Activated CD8-positive, alpha-beta T cell treated with anti-CD3 and anti-CD28 coated beads, Interleukin-2, amount 10 ng/mL, durations not matched to agents 7 days and 5 days (primary cell): ENCODE measurements around the gene TUBE1. TPM values are rescaled to one million over a fixed set of nuclear protein-coding genes. Genes with fewer than 3 reads are reported as not detected.
"Not testable (repeated sequence)": the region's sequence is repeated elsewhere in the genome, so short reads cannot be mapped to it uniquely, and the experiment has no call there.

Experiments used
- ATAC-seq: fragments of 150-1000 bp; cut with Tn5 transposase; one replicate; pipeline ENCODE4 v1.10.0; 2021; ENCODE audit warnings: moderate library complexity
- CTCF ChIA-PET: fragments of 350-600 bp; sonication (Branson Sonifier 250); formaldehyde crosslinking; loops from one replicate; lab custom pipeline; 2021; ENCODE audit warnings: antibody characterized with exemption; lab: Charles Lee
- POLR2A ChIA-PET: fragments of 350-600 bp; sonication (Branson Sonifier 250); formaldehyde crosslinking; loops from one replicate; lab custom pipeline; 2021; ENCODE audit warnings: antibody characterized with exemption; lab: Charles Lee
- DNase-seq: peaks from one replicate; pipeline ENCODE4 v3.0.0-alpha.2; 2020
- H3K27ac Mint-ChIP-seq: one replicate; pipeline ENCODE4 v1.8.0; 2021; ENCODE audit warnings: mild to moderate bottlenecking, mixed read lengths
- H3K27me3 Mint-ChIP-seq: one replicate; pipeline ENCODE4 v1.8.0; 2021; ENCODE audit warnings: low read depth, mixed read lengths
- H3K36me3 Mint-ChIP-seq: one replicate; pipeline ENCODE4 v1.8.0; 2021; ENCODE audit warnings: low read depth, mixed read lengths
- H3K4me1 Mint-ChIP-seq: one replicate; pipeline ENCODE4 v1.8.0; 2021; ENCODE audit warnings: low read depth, mixed read lengths
- H3K4me3 Mint-ChIP-seq: one replicate; pipeline ENCODE4 v1.8.0; 2021; ENCODE audit warnings: mild to moderate bottlenecking, mixed read lengths
- H3K9me3 Mint-ChIP-seq: one replicate; pipeline ENCODE4 v1.8.0; 2022; ENCODE audit warnings: mixed read lengths; ENCODE audit not compliant: insufficient read depth
- total RNA-seq, 2 experiments: library from RNA; stranded (reverse); gene quantifications; one replicate each; pipeline ENCODE4 v1.2.3, GENCODE V29; 2021

The TUBE1 gene
- total RNA-seq, 2 experiments from 2014 or later: 16.0 to 16.5 TPM

DNA sequence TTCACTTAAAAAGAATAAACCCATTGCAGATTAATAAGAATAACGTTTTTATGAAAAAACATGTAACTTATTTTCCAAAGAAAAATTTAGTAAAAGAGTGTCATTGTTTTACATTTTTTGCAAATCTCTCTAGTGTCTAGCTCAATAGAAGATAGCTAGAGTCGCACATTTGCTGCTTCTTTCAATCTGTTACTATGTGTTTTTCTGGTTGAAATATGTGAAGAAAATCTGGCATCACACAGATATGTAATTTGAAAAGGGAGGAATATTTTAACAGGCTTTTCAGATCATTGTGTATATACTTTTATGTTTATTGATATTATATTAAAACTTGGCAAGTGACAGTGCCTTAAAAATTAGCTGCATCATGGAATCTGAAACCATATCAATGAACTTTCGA is 24.3 kb downstream of the TUBE1 start:
- H3K27me3 Mint-ChIP-seq: peaks cover 10% of the 10 kb centered on the region
- no peak overlapping the region for H3K27ac Mint-ChIP-seq
- POLR2A ChIA-PET: interaction anchor here (0.7 to 1.1 kb wide), 2 partner anchors 24 to 198 kb away, joined by 3 to 4 read pairs; partner anchors contain the start of genes FAM229B and TUBE1

DNA sequence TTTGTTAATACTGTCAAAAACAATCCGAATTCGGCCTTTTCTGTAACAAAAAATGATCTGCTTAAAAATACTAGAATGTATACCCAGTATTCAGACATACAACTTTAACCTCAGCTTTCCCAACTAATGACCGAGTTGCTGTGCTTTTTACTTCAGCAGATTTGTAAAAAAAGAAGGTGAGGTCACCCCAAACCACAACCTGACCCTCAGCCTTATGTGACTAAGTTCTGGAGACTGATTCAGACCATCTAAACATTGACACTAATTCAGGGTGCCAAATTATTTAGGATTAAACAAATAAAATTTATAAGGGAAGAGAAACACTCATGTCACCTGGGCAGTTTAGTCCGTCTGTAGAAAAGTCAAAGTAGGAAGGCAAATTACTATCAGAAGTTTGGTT is 25.7 kb downstream of the TUBE1 start:
- Mint-ChIP-seq H3K36me3 (no peaks in the 10 kb centered on the region), H3K4me3 (no peak overlapping the region), H3K27ac (no peak overlapping the region), H3K4me1 (no peaks in the 10 kb centered on the region), H3K9me3 (no peaks in the 10 kb centered on the region), H3K27me3 (peaks cover 10% of the 10 kb centered on the region)
- no peak for DNase-seq
- CTCF ChIA-PET: interaction anchor here (0.8 to 1.5 kb wide), 4 partner anchors 11 to 102 kb away, joined by 3 to 7 read pairs (median 4); no protein-coding TSS in a partner anchor
- POLR2A ChIA-PET: interaction anchor here (0.8 kb wide), 1 partner anchor 26 kb away, joined by 3 read pairs; the partner anchor contains the start of genes FAM229B and TUBE1
- ATAC-seq: no peak

More for the DNA sequence above, 24.3 kb downstream of the TUBE1 start:
- DNase-seq: no peak
- Mint-ChIP-seq H3K9me3 (no peaks in the 10 kb centered on the region), H3K4me1 (no peaks in the 10 kb centered on the region), H3K4me3 (no peak overlapping the region), H3K36me3 (no peaks in the 10 kb centered on the region)
- no peak for ATAC-seq
- CTCF ChIA-PET: interaction anchor here (1.3 kb wide), 2 partner anchors 13 to 585 kb away, joined by 3 read pairs; no protein-coding TSS in a partner anchor

DNA sequence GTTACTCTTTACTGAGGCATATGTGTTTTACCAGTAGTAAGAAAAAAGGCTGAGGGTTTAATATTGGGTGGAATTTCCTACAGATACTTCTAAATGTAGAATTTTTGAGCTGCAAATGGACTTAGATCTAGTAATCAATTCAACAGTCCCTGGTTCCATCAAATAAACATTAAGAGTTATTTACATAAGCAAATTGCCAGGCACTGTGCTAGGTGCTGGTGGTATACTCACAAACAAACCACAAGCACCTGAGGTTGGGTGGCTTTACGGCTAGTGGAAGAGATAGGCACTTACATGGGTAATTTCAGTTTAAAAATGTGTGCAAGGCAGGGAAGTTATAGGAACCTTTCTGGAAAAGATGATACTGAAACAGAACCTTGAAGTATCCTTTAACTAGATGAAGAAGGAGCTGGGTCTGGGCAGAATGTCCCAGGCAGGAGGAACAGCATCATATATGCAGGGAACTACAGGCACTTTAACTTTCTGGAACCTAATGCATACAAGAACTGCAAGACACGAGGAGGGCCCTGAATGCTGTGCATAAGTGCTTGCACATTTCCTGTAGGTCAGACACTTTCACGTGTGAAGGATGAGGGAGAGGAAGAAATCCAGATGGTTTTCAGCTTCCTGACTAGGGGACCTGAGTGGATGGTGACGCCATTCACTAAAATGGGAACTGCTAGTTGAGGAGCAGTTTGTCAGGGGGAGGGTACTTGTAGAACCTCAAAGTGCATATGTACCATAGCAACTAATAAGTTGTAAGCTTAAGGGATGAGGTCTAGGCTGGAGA is 28.8 kb downstream of the TUBE1 start:
- CTCF ChIA-PET: interaction anchor here (2.0 kb wide), 1 partner anchor 105 kb away, joined by 8 read pairs; no protein-coding TSS in a partner anchor
- no peak overlapping the region for H3K27ac Mint-ChIP-seq
- POLR2A ChIA-PET: no interaction called here

DNA sequence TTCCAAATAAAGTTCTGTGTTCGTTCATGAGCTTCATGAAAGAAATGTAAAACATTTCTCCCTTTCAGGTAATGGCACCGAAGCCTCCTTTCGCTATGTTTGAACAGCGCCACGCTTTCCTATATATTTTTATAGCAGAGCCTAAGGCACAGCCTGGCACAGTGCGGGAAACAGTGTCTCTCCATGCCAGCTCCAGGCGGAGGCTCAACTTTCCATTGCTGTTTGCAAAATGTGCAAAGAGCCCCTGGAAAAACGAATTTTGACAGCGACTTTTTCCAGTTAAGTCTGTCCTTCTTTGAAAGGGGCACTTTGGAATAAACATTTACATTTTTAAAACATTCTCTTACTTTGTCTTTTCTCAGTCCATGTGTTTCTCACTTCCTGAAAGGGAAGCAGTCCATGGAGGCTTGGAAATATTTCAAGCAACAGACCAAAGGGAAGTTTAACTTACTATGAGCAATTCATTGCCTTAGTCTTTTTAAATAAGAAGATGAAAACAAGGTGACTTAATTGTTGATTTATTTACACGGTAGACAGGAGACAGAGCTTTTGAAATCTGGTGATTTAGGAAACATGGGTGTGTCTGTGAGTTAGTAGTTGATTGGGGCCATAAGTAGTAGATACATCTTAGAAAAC is 32.6 kb downstream of the TUBE1 start:
- DNase-seq (no peak), ATAC-seq (no peak)
- no peak overlapping the region for H3K4me3 Mint-ChIP-seq
- ChIA-PET CTCF (no interaction called here), POLR2A (no interaction called here)
- peaks cover 8% of the 10 kb centered on the region for H3K27me3 Mint-ChIP-seq
- no peaks in the 10 kb centered on the region for H3K9me3 Mint-ChIP-seq
- H3K27ac Mint-ChIP-seq: no peak overlapping the region
- no peaks in the 10 kb centered on the region for H3K4me1 Mint-ChIP-seq
- no peaks in the 10 kb centered on the region for H3K36me3 Mint-ChIP-seq

More for the DNA sequence above, 28.8 kb downstream of the TUBE1 start:
- DNase-seq (no peak), ATAC-seq (no peak)
- Mint-ChIP-seq H3K36me3 (no peaks in the 10 kb centered on the region), H3K4me3 (no peak overlapping the region), H3K4me1 (no peaks in the 10 kb centered on the region), H3K27me3 (peaks cover 5% of the 10 kb centered on the region), H3K9me3 (no peaks in the 10 kb centered on the region)

DNA sequence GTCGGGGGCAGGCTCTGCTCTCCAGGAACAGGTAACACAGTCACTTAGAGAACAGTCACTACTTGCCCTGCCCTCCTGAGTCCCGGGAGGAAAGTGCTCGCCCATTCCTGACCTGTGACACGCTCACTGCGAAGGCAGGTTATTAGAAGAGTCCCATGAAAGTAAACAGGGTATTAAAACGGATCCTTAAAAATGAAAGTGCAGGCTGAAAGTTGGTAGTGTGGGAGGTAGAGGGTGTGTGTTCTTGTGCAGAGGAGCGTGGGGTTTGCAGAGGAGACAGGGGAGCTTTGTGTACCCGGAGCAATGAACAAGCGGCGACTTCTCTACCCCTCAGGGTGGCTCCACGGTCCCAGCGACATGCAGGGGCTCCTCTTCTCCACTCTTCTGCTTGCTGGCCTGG is 33.3 kb downstream of the TUBE1 start, which contains the start of gene CCN6:
Gene CCN6, plus strand, starts transcription at position 104 of the 400 bp plus-strand sequence. Its CDS starts 254 bp downstream, at position 358.
- no peaks in the 10 kb centered on the region for H3K9me3 Mint-ChIP-seq
- CTCF ChIA-PET: no interaction called here
- DNase-seq: no peak
- no peak within 1 kb of the TSS for H3K27ac Mint-ChIP-seq
- no peak within 1 kb of the TSS for H3K4me3 Mint-ChIP-seq
- H3K4me1 Mint-ChIP-seq: peaks cover 4% of the 10 kb centered on the region
- ATAC-seq: no peak
- H3K36me3 Mint-ChIP-seq: no peaks in the 10 kb centered on the region
- POLR2A ChIA-PET: no interaction called here
- H3K27me3 Mint-ChIP-seq: peaks cover 8% of the 10 kb centered on the region

DNA sequence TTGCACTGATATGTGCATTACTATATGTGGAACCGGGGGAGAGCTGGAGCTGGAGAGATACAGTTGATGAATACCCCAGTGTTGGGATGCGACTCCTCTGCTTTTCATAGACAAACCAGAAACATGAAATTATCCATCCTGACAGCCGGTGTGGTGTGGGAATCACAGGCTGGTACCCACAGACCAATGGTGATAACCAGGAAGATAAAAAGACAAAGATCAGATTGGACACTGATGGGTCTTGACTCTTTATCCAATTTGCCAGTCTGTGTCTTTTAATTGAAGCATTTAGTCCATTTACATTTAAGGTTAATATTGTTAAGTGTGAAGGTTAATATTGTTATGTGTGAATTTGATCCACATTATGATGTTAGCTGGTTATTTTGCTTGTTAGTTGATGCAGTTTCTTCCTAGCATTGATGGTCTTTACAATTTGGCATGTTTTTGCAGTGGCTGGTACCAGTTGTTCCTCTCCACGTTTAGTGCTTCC is 36.0 kb downstream of the TUBE1 start:
- H3K36me3 Mint-ChIP-seq, ATAC-seq, H3K4me1 Mint-ChIP-seq, H3K27me3 Mint-ChIP-seq, H3K27ac Mint-ChIP-seq, H3K9me3 Mint-ChIP-seq, POLR2A ChIA-PET, DNase-seq, H3K4me3 Mint-ChIP-seq: not testable (repeated sequence)
- CTCF ChIA-PET: interaction anchor here (1.1 to 3.3 kb wide), 4 partner anchors 14 to 792 kb away, joined by 3 to 11 read pairs (median 7); a partner anchor contains a TSS

DNA sequence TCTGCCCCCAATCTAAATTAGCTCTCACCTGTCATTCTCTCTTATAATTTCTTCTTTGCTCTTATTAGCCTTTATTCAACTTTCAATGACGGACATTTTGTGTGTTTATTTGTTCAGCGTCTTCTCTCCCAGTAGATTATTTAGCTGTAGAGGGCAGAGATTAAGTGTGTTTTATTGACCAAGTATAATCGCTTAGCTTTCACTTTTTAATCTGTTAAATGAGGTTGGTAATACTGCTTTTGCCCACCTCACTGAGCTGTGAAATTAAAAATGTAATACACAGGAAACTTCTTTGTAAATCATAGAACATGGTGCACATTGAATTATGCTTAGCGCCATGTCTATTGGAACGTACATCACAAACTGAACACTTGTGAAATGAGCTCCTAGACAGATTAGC is 36.9 kb downstream of the TUBE1 start:
- no peaks in the 10 kb centered on the region for H3K36me3 Mint-ChIP-seq
- H3K9me3 Mint-ChIP-seq: no peaks in the 10 kb centered on the region
- no peak overlapping the region for H3K27ac Mint-ChIP-seq
- DNase-seq (no peak), ATAC-seq (no peak)
- POLR2A ChIA-PET: no interaction called here
- CTCF ChIA-PET: interaction anchor here (0.8 to 3.3 kb wide), 8 partner anchors 9 to 791 kb away, joined by 3 to 14 read pairs (median 5); a partner anchor contains a TSS
- H3K4me1 Mint-ChIP-seq: peaks cover 4% of the 10 kb centered on the region
- H3K27me3 Mint-ChIP-seq: peaks cover 8% of the 10 kb centered on the region
- no peak overlapping the region for H3K4me3 Mint-ChIP-seq

DNA sequence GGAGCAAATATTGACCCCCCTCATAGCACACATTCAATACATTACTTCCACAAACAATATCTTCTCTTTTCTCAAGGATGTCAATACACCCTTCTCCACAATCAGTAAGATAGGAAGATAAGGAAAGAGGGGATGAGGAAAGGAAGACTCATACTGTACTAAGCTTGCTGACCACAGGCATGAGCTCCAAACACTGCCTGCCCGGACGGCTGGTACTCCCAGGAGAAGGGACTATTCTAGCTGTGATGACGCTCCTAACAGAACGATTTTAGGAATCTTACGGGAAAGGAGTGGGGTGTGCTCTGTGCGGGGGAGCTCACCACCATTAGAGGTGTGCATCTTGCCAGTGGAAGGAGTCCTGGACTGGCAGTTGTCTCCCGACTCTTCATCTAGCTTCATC is 37.3 kb downstream of the TUBE1 start:
- POLR2A ChIA-PET: no interaction called here
- DNase-seq (no peak), ATAC-seq (no peak)
- no peak overlapping the region for H3K4me3 Mint-ChIP-seq
- peaks cover 5% of the 10 kb centered on the region for H3K27me3 Mint-ChIP-seq
- peaks cover 4% of the 10 kb centered on the region for H3K4me1 Mint-ChIP-seq
- H3K9me3 Mint-ChIP-seq: no peaks in the 10 kb centered on the region
- H3K36me3 Mint-ChIP-seq: no peaks in the 10 kb centered on the region
- no peak overlapping the region for H3K27ac Mint-ChIP-seq
- CTCF ChIA-PET: interaction anchor here (0.8 to 3.3 kb wide), 8 partner anchors 8 to 791 kb away, joined by 3 to 14 read pairs (median 5); a partner anchor contains a TSS

DNA sequence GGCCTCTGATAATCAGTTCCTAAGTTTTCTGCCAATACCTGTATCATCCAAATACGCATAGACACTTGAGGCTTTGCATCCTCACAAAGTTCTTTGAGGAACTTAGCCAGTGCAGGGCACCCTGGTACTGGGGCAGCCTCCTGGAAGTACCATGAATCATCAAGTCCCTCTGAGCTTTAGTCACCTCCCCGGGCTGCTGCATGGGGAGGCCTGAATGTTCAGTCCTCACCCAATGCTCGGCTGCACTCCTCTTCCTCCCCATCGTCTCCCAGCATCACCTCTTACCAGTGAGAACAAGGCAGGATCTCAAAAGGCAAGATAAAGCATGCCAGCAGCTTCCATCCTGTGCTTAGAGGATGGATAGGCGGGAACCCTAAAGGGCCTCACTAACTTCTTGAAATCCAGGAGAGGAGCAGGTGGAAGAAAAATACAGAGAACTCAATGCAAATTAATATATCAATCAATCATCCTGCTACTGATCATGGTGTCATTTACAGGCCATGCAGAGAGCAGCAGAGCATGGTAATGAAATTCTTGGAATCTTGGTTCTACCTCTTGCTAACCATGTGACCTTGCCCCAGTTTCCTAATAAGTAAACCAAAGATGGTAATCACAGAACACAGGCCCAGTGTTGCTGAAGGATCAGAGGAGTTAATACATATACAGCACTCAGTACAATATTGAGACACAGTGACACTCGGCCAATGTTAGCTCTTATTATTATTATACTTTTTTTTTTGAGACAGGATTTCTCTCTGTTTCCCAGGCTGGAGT is 38.1 kb downstream of the TUBE1 start:
- ChIA-PET POLR2A (interaction anchor here (0.5 kb wide), 1 partner anchor 966 kb away, joined by 3 read pairs; no protein-coding TSS in a partner anchor), CTCF (interaction anchor here (1.2 to 3.3 kb wide), 5 partner anchors 8 to 790 kb away, joined by 3 to 14 read pairs (median 9); a partner anchor contains a TSS)
- Mint-ChIP-seq H3K36me3 (no peaks in the 10 kb centered on the region), H3K4me3 (no peak overlapping the region), H3K27ac (no peak overlapping the region), H3K9me3 (no peaks in the 10 kb centered on the region), H3K27me3 (peaks cover 4% of the 10 kb centered on the region), H3K4me1 (peaks cover 4% of the 10 kb centered on the region)
- DNase-seq (no peak), ATAC-seq (no peak)

DNA sequence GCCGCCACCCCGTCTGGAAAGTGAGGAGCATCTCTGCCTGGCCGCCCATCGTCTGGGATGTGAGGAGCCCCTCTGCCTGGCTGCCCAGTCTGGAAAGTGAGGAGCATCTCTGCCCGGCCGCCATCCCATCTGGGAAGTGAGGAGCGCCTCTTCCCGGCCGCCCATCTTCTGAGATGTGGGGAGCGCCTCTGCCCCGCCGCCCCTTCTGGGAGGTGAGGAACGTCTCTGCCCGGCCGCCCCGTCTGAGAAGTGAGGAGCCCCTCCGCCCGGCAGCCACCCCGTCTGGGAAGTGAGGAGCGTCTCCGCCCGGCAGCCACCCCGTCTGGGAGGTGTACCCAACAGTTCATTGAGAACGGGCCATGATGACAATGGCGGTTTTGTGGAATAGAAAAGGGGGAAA is 39.8 kb downstream of the TUBE1 start:
- H3K36me3 Mint-ChIP-seq, DNase-seq, ATAC-seq, H3K27ac Mint-ChIP-seq, CTCF ChIA-PET, H3K4me1 Mint-ChIP-seq, H3K4me3 Mint-ChIP-seq, POLR2A ChIA-PET, H3K9me3 Mint-ChIP-seq, H3K27me3 Mint-ChIP-seq: not testable (repeated sequence)

DNA sequence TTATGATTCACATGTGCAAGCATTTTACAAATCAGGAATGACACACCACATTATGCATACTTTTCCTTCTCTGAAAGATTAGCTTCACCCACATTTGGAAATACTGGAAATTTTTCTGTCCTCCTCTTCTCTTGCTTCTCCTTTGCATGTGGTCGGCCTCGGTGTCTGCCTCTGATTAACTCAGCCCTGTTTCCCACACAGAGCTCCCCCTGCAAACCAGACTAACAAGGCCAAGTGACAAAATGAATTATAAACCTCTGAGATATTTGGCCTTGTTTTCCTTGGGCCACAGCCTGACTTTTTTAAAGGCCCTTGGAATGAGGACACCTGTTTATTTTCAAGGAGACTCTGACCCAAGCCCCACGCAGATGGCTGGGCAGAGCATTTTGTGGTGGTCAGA is 42.4 kb downstream of the TUBE1 start:
- ChIA-PET CTCF (interaction anchor here (0.8 to 7.5 kb wide), 14 partner anchors 16 to 786 kb away, joined by 3 to 119 read pairs (median 5); partner anchors contain the start of genes FAM229B, FYN and TUBE1), POLR2A (no interaction called here)
- ATAC-seq: no peak
- DNase-seq: no peak
- Mint-ChIP-seq H3K4me3 (no peak overlapping the region), H3K36me3 (no peaks in the 10 kb centered on the region), H3K27me3 (no peaks in the 10 kb centered on the region), H3K4me1 (peaks cover 22% of the 10 kb centered on the region), H3K27ac (no peak overlapping the region), H3K9me3 (no peaks in the 10 kb centered on the region)
